ENCODE measurements around the gene TEX2.

GRCh38 chr17:64259426-64259825 lies 3.6 kb downstream of the TEX2 start:
- TF ChIP-seq CTCF (optimal IDR thresholded peaks at IDR 0.05 in 1 of 3, IDR thresholded peaks at IDR 0.05 in 1 of 3, conservative IDR thresholded peaks at IDR 0.05 in 1 of 3; ENCODE audit: extremely low read depth in 1 of 3, insufficient read depth in 2 of 3, low read length in 3 of 3) (no peak), EZH2 (IDR thresholded peaks at IDR 0.05; ENCODE audit: low read length) (no peak)

Measured in keratinocyte (primary cell).